ENCODE measurements around the gene RGS7. TPM values are rescaled to one million over a fixed set of nuclear protein-coding genes. Genes with fewer than 3 reads are reported as not detected.

The RGS7 gene
- total RNA-seq, 1 experiment from 2014 or later: 1.5 TPM

- no peaks in the 10 kb centered on the region for H3K4me1 Mint-ChIP-seq
Observed at GRCh38 chr1:240941701-240942370, 415.2 kb downstream of the RGS7 start.

More at GRCh38 chr1:240941701-240942370, 415.2 kb downstream of the RGS7 start:
- Histone ChIP-seq H3K23ac (ENCODE audit: insufficient read length, low read depth, low read length) (no peak overlapping the region), H2BK12ac (ENCODE audit: insufficient read length, low read depth, low read length) (no peak overlapping the region), H3K27me3 (ENCODE audit: insufficient read depth, low read length) (no peaks in the 10 kb centered on the region), H3K79me1 (ENCODE audit: insufficient read depth, low read depth, low read length, poor library complexity, severe bottlenecking) (no peaks in the 10 kb centered on the region), H3K4me2 (ENCODE audit: insufficient read depth, insufficient read length, low read length) (no peak overlapping the region), H4K91ac (ENCODE audit: insufficient read length, low read depth, low read length) (no peak overlapping the region), H3T11ph (ENCODE audit: low read length) (no peak overlapping the region), H2AK5ac (ENCODE audit: insufficient read length, low read length) (no peak overlapping the region), H4K20me1 (ENCODE audit: control insufficient read depth, insufficient read depth, insufficient read length) (no peaks in the 10 kb centered on the region), H3K9me3 (ENCODE audit: control insufficient read depth, low read depth, low read length) (peaks cover 2% of the 10 kb centered on the region), H3K56ac (ENCODE audit: insufficient read length, low read depth, low read length) (no peak overlapping the region), H4K5ac (ENCODE audit: insufficient read length, low read depth, low read length) (no peak overlapping the region), H3K79me2 (ENCODE audit: insufficient read depth, low read length) (no peaks in the 10 kb centered on the region), H3K27ac (ENCODE audit: insufficient read length, low read depth, low read length) (no peak overlapping the region), H3K9ac (ENCODE audit: extremely low read depth, insufficient read length, low read length) (no peak overlapping the region), H4K8ac (replicated peaks; ENCODE audit: insufficient read length, low read depth, low read length) (no peak overlapping the region), H2BK20ac (ENCODE audit: low read depth, low read length, poor library complexity, severe bottlenecking) (no peak overlapping the region), H3K4me1 (ENCODE audit: insufficient read depth, low read length) (no peaks in the 10 kb centered on the region), H2BK15ac (ENCODE audit: low read depth, low read length) (no peak overlapping the region), H3K18ac (ENCODE audit: insufficient read length, low read depth, low read length) (no peak overlapping the region), H2BK120ac (ENCODE audit: low read depth, low read length, poor library complexity, severe bottlenecking) (no peak overlapping the region), H3K23me2 (ENCODE audit: insufficient read length, low read depth, low read length, poor library complexity, severe bottlenecking) (no peaks in the 10 kb centered on the region), H2AFZ (ENCODE audit: low read length) (no peak overlapping the region), H2BK5ac (ENCODE audit: insufficient read length, low read length) (no peak overlapping the region), H3K4ac (ENCODE audit: low read depth, low read length) (no peak overlapping the region), H3K14ac (ENCODE audit: insufficient read depth, low read length) (no peak overlapping the region)
- 100% methylated on average over 1 of the region's 12 CpGs for WGBS (ENCODE audit: extremely low coverage, insufficient read length, low lambda C conversion rate)
- no peak for TF ChIP-seq CTCF (conservative IDR thresholded peaks at IDR 0.05)
- H3K36me3 Mint-ChIP-seq (ENCODE audit: insufficient read depth in 1 of 3, low read depth in 3 of 3): peaks cover 8 to 13% (median 11%) of the 10 kb centered on the region in 3 experiments
- no peak overlapping the region for H3K27ac Mint-ChIP-seq
- no peak for DNase-seq
- H3K9me3 Mint-ChIP-seq: peaks cover 16 to 19% of the 10 kb centered on the region in 2 experiments
- no peak overlapping the region for H3K4me3 Mint-ChIP-seq
- no peaks in the 10 kb centered on the region for H3K27me3 Mint-ChIP-seq (ENCODE audit: low read depth)
